Measurements from ENCODE around the gene NTSR1. TPM values are rescaled to one million over a fixed set of nuclear protein-coding genes. Genes with fewer than 3 reads are reported as not detected.

NTSR1 gene
- total RNA-seq, 1 donor, result under 0.01 TPM

- TF ChIP-seq CTCF (IDR thresholded peaks at IDR 0.05; ENCODE audit: insufficient read depth, low read depth, low read length), result no peak
- no peak for DNase-seq (ENCODE audit: low read depth)
- H3K4me3 ChIP-seq (ENCODE audit: low read depth, low read length), result no peak overlapping the region
These were observed 67.5 kb downstream of the NTSR1 start for GRCh38 chr20:62776035-62776691.

GRCh38 chr20:62776692-62777527, 68.3 kb downstream of the NTSR1 start:
- TF ChIP-seq CTCF (IDR thresholded peaks at IDR 0.05; ENCODE audit: insufficient read depth, low read depth, low read length), result no peak
- H3K4me3 ChIP-seq (ENCODE audit: low read depth, low read length), result no peak overlapping the region
- DNase-seq (ENCODE audit: low read depth), result no peak

- no peak overlapping the region for H3K4me3 ChIP-seq (ENCODE audit: low read depth, low read length)
- no peak for DNase-seq (ENCODE audit: low read depth)
These were observed 68.8 kb downstream of the NTSR1 start for GRCh38 chr20:62777528-62777830.

GRCh38 chr20:62778058-62778457, 69.4 kb downstream of the NTSR1 start:
- TF ChIP-seq CTCF (IDR thresholded peaks at IDR 0.05; ENCODE audit: insufficient read depth, low read depth, low read length), result no peak
- DNase-seq (ENCODE audit: low read depth), result no peak
- no peak overlapping the region for H3K4me3 ChIP-seq (ENCODE audit: low read depth, low read length)

More at GRCh38 chr20:62777528-62777830, 68.8 kb downstream of the NTSR1 start:
- TF ChIP-seq CTCF (IDR thresholded peaks at IDR 0.05; ENCODE audit: insufficient read depth, low read depth, low read length), result no peak

GRCh38 chr20:62778601-62779416, 70.2 kb downstream of the NTSR1 start:
- no peak overlapping the region for H3K4me3 ChIP-seq (ENCODE audit: low read depth, low read length)
- no peak for DNase-seq (ENCODE audit: low read depth)
- no peak for TF ChIP-seq CTCF (IDR thresholded peaks at IDR 0.05; ENCODE audit: insufficient read depth, low read depth, low read length)

GRCh38 chr20:62779417-62779685, 70.7 kb downstream of the NTSR1 start:
- no peak for DNase-seq (ENCODE audit: low read depth)
- no peak for TF ChIP-seq CTCF (IDR thresholded peaks at IDR 0.05; ENCODE audit: insufficient read depth, low read depth, low read length)
- no peak overlapping the region for H3K4me3 ChIP-seq (ENCODE audit: low read depth, low read length)
